Gastroesophageal sphincter (tissue), 3 donors: ENCODE data around the gene SCAMP1.

Experiments
- CTCF ChIP-seq, 4 experiments: fragments of 200-600 bp in 2 of 4; fragments of 450-650 bp in 2 of 4; sonication (generic) in 1 of 4; IDR thresholded peaks; one replicate each; pipeline ENCODE4 v1.5.1; 2017 to 2019; ENCODE audit warnings: antibody characterized with exemption in 4 of 4, mild to moderate bottlenecking in 2 of 4, moderate library complexity in 2 of 4
- POLR2A ChIP-seq, 2 donors: fragments of 450-650 bp; IDR thresholded peaks; one replicate each; pipeline ENCODE4 v1.6.1; 2017; ENCODE audit warnings: antibody characterized with exemption in 2 of 2, mild to moderate bottlenecking in 2 of 2, moderate library complexity in 1 of 2

- TF ChIP-seq CTCF (IDR thresholded peaks at IDR 0.05): no peak
- TF ChIP-seq POLR2A (IDR thresholded peaks at IDR 0.05): no peak
These were observed 42.9 kb upstream of the SCAMP1 start for GRCh38 chr5:78317515-78317914.
